Epidermal melanocyte (primary cell): ENCODE results near the gene DYNC1I2.
"Not testable (repeated sequence)": the region's sequence is repeated elsewhere in the genome, so short reads cannot be mapped to it uniquely, and the experiment has no call there.

Experiments
- DNase-seq: peaks from one replicate; pipeline ENCODE4 v3.0.0; 2011; ENCODE audit warnings: low spot score; ENCODE audit not compliant: insufficient read length

The DYNC1I2 gene

DNA sequence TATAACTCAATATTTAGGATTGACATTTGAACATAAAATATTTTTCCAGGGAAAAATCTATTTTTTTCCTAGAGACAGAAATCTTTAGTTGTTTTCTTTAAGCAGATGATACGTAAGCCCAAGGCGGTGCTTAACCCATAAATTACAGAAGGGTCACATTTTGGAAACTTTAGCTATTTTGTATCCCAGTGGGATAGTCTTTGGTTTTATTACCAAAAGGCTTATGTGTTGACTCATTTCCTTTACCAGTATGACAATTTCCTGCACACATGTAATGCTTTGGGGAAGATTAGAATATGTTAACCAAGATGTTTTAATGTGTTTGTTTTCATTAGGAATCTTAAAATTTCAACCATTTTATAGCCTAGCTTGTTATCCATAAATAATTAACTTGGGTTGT, 24.8 kb downstream of the DYNC1I2 start:
- no peak for DNase-seq

- DNase-seq: no peak
These were observed 31.5 kb downstream of the DYNC1I2 start for GRCh38 chr2:171718720-171719119.

DNA sequence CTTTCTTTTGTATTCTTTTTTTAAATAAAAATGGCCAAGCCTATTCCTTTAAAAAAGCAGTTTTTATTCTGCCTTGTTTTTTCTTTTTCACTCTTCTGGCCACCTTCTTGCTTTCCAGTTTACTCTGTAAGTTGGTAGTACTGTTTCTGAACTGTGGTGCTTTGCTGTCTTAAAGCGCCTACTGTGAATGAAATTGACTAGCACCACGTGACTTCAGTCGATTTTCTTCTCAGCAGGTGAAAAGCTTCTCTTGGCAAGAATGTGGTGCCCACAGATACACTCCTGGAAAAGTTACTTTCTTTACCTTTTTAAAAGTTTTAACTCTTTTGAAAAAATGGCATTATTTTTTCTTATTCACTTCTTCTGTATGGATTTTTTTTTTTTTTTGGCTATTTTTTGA, 32.4 kb downstream of the DYNC1I2 start:
- no peak for DNase-seq

DNA sequence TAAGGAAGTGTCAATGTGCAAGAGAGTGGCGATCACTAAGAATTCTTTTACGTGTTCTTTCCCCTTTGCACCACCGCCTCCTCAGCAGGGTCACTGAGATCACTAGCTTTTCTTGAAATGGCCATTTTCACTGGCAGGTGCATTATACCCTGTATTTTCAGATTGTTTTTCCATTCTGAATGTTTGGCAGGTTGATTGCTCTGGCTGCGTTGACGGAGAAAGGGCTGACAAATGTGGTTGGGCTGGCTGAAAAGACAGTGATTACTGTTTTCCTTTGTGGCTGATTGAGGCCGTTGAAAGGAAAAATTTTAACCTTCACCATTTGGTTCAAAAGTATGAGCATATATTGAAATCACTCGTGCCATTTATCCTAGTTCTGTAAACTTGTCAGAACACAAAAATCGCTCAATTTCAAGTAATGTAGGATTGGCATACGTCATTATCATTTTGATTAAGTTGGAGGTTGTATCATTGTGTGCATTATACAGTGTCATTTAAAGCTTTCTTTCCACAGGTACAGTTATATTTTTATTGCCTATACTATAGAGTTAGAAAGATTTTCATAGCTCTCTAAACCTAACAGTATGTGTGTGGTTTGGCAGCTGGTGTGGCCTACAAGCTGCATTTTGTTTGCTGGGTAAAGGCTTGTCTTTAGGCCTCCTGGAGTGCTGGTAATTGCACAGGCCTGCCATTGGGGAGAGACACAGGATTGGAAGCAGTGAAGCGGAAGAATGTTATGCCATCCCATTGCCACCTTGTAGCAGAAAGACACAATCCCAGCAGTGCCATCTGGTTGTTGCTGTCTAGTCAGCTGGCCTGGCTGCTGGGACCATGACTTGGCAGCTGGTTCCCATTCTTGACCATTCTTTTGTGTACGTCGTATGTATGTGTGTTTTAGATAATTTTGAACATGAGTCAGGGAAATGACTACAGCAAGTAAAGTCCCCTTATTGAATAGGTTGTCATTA, 36.7 kb downstream of the DYNC1I2 start:
- DNase-seq: no peak

DNA sequence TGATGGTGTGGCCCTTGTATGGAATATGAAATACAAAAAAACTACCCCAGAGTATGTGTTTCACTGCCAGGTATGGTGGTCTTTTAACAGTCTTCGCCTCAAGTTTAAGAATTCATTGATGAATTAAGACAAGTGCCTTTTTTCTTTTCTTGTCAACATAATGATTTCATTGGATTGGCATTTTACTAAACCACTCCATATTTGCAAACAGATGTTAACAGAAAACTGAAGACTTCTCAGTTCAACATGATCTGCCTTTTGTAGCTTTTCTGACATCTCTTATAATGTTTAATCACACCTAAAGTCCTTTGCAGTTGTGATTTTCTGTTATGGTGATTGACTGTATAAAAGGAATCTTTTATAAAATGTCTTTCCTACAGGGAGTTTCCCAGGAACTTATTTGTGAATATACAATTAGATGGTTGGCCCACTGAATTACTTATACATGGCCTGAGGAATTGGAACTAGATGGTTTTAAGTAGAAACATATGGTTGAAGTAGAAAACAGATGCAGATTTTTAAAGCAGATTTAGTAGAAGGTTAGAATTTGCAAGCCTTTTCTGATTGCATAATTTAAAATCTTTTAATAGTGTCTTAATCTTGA, 39.7 kb downstream of the DYNC1I2 start:
- no peak for DNase-seq

GRCh38 chr2:171728989-171729951, 42.0 kb downstream of the DYNC1I2 start:
- no peak for DNase-seq

DNA sequence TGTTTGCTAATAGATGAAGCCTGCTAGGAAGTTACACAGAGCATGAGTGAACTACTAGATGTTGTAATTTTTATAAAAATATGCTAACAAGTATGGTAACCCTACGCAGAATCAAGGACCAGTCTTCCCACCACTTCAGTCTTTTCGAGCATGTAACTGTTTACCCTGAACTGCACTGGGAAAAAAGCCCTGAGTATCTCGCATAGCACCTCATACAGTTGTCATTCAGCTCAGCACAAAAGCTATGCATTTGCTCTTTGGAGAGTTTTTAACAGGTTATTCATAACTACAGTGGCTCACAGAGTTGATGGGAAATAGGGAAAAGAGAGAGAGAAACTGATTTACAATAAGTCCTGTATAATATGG, 42.7 kb downstream of the DYNC1I2 start:
- no peak for DNase-seq

- DNase-seq: no peak
These were observed 48.9 kb downstream of the DYNC1I2 start for GRCh38 chr2:171735991-171736710.

DNA sequence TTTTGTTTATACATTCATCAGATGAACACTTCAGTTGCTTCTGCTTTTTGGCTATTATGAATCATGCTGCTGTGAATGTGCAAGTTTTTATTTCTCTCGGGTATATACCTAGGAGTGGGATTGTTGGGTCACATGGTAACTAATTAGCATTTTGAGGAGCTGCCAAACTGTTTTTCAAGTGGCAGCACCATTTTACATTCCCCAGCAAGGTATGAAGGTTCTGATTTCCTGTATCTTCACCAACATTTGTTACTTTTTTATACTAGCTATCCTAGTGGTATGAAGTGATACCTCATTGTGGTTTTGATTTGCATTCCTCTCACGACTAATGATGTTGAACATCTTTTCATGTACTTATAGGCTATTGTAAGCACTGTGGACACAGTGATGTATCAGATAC, 53.9 kb downstream of the DYNC1I2 start:
- no peak for DNase-seq

- DNase-seq: no peak
These were observed 55.5 kb downstream of the DYNC1I2 start for GRCh38 chr2:171742760-171743159.

DNA sequence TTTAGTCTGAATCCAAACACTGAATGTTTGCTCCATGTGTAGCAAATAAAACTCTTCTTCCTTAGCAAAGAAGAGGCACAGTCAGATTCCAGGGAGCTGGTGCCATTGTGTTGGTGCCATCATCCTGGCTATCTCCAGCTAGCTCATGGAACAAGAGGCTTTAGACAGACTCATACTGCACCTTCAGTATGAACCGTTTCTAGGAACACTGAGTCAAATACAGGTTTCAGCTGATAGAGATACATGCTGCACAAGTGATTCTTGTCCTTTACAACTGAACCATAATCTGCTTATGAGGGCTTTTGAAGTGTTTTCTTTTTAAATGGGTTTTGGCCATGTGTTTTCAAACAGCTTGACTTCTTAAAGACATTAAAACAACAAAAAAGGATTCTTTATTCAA, 57.9 kb downstream of the DYNC1I2 start:
- DNase-seq: no peak

GRCh38 chr2:171745806-171746205, 58.5 kb downstream of the DYNC1I2 start:
- DNase-seq: no peak

- no peak for DNase-seq
These were observed 60.1 kb downstream of the DYNC1I2 start for GRCh38 chr2:171747371-171747770.

DNA sequence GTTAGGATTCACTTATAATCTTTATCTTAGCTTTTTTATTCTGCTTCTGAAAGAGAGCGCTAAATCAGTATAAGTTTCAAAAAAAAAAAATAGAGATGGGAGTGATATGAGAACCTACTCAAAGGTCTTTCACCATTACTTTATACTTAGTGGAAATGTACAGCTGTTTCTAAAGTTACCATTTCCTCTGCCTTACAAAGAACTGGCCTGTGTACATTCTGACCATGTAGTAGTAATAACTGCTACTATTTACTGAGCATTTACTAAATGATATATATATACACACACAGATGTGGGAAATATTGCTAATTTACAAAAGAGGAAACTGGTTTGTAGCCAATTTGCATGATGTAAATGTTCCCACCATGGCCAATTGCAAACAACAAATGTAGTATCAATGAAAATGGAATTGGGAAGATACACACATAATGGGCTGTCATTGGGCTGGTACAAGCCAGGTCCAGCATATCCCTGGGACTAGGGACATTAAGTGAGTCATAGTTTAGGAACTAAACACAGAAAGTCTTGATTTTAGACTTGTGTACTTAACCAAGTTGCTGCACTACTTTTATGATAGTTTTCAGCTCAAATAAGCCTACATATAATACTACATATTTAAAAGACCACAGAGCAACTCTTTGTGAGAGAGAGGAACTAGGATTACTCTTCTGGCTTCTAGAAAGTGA, 67.1 kb downstream of the DYNC1I2 start:
- no peak for DNase-seq

DNA sequence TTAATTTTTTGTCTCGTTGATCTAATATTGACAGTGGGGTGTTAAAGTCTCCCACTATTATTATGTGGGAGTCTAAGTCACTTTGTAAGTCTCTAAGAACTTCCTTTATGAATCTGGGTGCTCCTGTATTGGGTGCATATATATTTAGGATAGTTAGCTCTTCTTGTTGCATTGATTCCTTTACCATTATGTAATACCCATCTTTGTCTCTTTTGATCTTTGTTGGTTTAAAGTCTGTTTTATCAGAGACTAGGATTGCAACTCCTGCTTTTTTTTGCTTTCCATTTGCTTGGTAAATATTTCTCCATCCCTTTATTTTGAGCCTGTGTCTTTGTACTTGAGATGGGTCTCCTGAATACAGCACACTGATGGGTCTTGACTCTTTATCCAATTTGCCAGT, 71.5 kb downstream of the DYNC1I2 start:
- DNase-seq: not testable (repeated sequence)

DNA sequence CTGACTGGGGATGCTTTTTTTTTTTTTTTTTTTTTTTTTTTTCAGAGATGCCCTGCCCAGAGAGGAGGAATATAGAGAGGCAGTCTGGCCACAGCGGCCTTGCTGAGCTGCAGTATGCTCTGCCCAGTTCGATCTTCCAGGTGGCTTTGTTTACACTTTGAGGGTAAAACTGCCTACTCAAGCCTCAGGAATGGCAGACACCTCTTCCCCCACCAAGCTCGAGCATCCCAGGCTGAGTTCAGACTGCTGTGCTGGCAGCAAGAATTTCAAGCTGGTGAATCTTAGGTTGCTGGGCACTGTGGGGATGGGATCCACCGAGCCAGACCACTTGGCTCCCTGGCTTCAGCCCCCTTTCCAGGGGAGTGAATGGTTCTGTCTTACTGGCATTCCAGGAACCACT, 73.9 kb downstream of the DYNC1I2 start:
- DNase-seq: not testable (repeated sequence)

DNA sequence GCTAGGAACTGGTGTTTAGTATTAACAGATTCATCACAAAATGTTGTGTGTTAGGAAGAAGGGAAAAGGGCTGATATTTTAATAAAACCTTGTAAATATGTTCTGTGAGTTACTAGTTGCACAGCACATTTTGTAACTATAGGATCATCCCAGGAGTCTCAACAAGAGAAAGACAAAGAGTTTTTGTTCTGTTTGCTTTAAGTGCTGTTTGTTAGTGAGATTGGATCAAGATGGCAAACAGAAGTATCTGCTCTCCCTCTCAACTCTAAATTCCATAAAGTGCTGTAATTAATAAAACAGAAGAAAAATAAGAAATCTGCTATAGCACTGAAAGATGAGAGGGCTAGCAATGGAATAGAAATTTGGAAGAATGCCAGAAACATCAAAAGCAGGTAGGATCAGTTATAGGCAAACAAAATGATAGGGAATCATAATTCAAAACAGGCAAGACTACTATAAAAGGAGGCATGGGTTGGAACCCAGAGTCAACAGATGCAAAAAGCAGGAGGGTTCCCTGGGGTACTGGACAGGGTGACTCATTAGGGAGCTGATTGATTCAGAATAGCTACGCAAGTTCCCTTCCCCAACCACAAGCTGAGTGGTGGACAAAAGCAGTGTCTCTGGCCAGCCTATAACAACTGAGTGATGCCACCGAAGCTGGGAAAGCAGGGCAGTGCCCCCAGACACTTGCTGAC, 75.8 kb downstream of the DYNC1I2 start:
- no peak for DNase-seq

GRCh38 chr2:171763602-171764001, 76.3 kb downstream of the DYNC1I2 start:
- DNase-seq: no peak

DNA sequence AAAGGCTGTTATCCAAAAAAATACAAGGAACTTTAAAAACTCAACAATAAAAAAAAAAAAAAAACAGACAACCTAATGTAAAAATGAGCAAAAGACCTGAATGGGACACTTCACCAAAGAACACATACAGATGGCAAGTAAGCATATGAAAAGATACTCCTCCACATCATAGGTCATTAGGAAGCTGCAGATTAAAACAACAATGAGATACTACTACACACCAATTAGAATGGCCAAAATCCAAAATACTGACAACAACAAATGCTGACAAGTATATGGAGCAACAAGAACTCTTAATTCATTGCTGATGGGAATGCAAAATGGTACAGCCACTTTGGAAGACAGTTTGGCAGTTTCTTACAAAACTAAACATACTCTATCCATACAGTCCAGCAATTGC, 84.2 kb downstream of the DYNC1I2 start:
- DNase-seq: no peak

- DNase-seq: no peak
These were observed 85.1 kb downstream of the DYNC1I2 start for GRCh38 chr2:171772373-171772772.
